ENCODE data around the gene PNN.
"Not testable (repeated sequence)": the region's sequence is repeated elsewhere in the genome, so short reads cannot be mapped to it uniquely, and the experiment has no call there.

PNN gene

GRCh38 chr14:39231751-39232553, 56.9 kb downstream of the PNN start:
- not testable (repeated sequence) for DNase-seq
